Muscle of leg (tissue), 11 donors: Measurements from ENCODE around the gene PTPN2. TPM values are rescaled to one million over a fixed set of nuclear protein-coding genes. Genes with fewer than 3 reads are reported as not detected.

Experiments used
- DNase-seq: peaks from one replicate; pipeline ENCODE4 v3.0.0; 2013
- H3K27ac ChIP-seq: one replicate; pipeline ENCODE4 v1.5.1; 2013; ENCODE audit warnings: mild to moderate bottlenecking, low read length, control low read depth
- H3K27me3 ChIP-seq: one replicate; pipeline ENCODE4 v1.6.1; 2013; ENCODE audit warnings: low read length; ENCODE audit not compliant: control insufficient read depth, insufficient read depth
- H3K36me3 ChIP-seq: one replicate; pipeline ENCODE4 v1.6.1; 2013; ENCODE audit warnings: low read length; ENCODE audit not compliant: control insufficient read depth, insufficient read depth
- H3K4me1 ChIP-seq: one replicate; pipeline ENCODE4 v1.6.1; 2013; ENCODE audit warnings: low read length; ENCODE audit not compliant: control insufficient read depth, insufficient read depth
- H3K4me3 ChIP-seq: one replicate; pipeline ENCODE4 v1.5.1; 2013; ENCODE audit warnings: low read length, control low read depth
- H3K9me3 ChIP-seq: replicated peaks from 2 replicates; pipeline ENCODE4 v1.6.1; 2013; ENCODE audit warnings: low read depth, low read length; ENCODE audit not compliant: control insufficient read depth
- WGBS: methylation state at CpG from one replicate; pipeline ENCODE4 v1.1.5; 2013; ENCODE audit warnings: missing lambda C conversion rate; ENCODE audit not compliant: insufficient coverage; 5-methylcytosine and 5-hydroxymethylcytosine counted together
- polyA plus RNA-seq, 8 donors: library from polyadenylated mRNA; unstranded; fragments of 120-200 nt; gene quantifications; one replicate each; pipeline versions ENCODE4 v1.2.1 to v1.2.3, GENCODE V29; 2013; ENCODE audit warnings: inconsistent platforms in 1 of 8, low replicate concordance in 1 of 8; ENCODE audit not compliant: insufficient read length in 8 of 8, insufficient read depth in 1 of 8
- total RNA-seq: library from RNA; stranded (reverse); fragments of 120-200 nt; gene quantifications from one replicate; pipeline ENCODE4 v1.2.4, GENCODE V29; 2013

The PTPN2 gene
- total and polyA plus RNA-seq, 9 donors: 22.7 to 34.1 (median 27.7) TPM

- no peak for DNase-seq
- Histone ChIP-seq H3K4me3 (no peak overlapping the region), H3K27me3 (no peaks in the 10 kb centered on the region), H3K27ac (no peak overlapping the region), H3K9me3 (no peaks in the 10 kb centered on the region), H3K36me3 (peaks cover 10% of the 10 kb centered on the region), H3K4me1 (no peaks in the 10 kb centered on the region)
- no CpG with 5 or more reads among the region's 3 CpGs for WGBS
These were observed 64.7 kb downstream of the PTPN2 start for GRCh38 chr18:12819322-12819721.

GRCh38 chr18:12818243-12818642, 65.8 kb downstream of the PTPN2 start:
- no peak overlapping the region for H3K27ac ChIP-seq
- H3K27me3 ChIP-seq: no peaks in the 10 kb centered on the region
- WGBS: no CpG with 5 or more reads among the region's 3 CpGs
- peaks cover 10% of the 10 kb centered on the region for H3K36me3 ChIP-seq
- no peaks in the 10 kb centered on the region for H3K9me3 ChIP-seq
- H3K4me3 ChIP-seq: no peak overlapping the region
- DNase-seq: no peak
- no peaks in the 10 kb centered on the region for H3K4me1 ChIP-seq

GRCh38 chr18:12816451-12816850, 67.6 kb downstream of the PTPN2 start:
- no CpG with 5 or more reads among the region's 2 CpGs for WGBS
- Histone ChIP-seq H3K4me3 (no peak overlapping the region), H3K27ac (no peak overlapping the region), H3K9me3 (no peaks in the 10 kb centered on the region), H3K4me1 (no peaks in the 10 kb centered on the region), H3K36me3 (peaks cover 9% of the 10 kb centered on the region), H3K27me3 (no peaks in the 10 kb centered on the region)
- no peak for DNase-seq

GRCh38 chr18:12811191-12811950, 72.7 kb downstream of the PTPN2 start:
- Histone ChIP-seq H3K27ac (no peak overlapping the region), H3K4me1 (no peaks in the 10 kb centered on the region), H3K36me3 (peaks cover 12% of the 10 kb centered on the region), H3K4me3 (no peak overlapping the region), H3K9me3 (peaks cover 2% of the 10 kb centered on the region), H3K27me3 (no peaks in the 10 kb centered on the region)
- 88% methylated on average over 4 of the region's 6 CpGs for WGBS
- DNase-seq: no peak

GRCh38 chr18:12803069-12803936, 80.7 kb downstream of the PTPN2 start:
- Histone ChIP-seq H3K27ac (no peak overlapping the region), H3K4me1 (no peaks in the 10 kb centered on the region), H3K27me3 (no peaks in the 10 kb centered on the region), H3K36me3 (peaks cover 8% of the 10 kb centered on the region), H3K4me3 (no peak overlapping the region), H3K9me3 (peaks cover 4% of the 10 kb centered on the region)
- 100% methylated on average over 1 of the region's 1 CpG for WGBS
- DNase-seq: no peak

GRCh38 chr18:12802538-12802937, 81.5 kb downstream of the PTPN2 start:
- no peak overlapping the region for H3K27ac ChIP-seq
- H3K4me1 ChIP-seq: no peaks in the 10 kb centered on the region
- no peak for DNase-seq
- no CpG with 5 or more reads among the region's 1 CpG for whole genome bisulfite sequencing
- peaks cover 4% of the 10 kb centered on the region for H3K9me3 ChIP-seq
- H3K27me3 ChIP-seq: no peaks in the 10 kb centered on the region
- H3K36me3 ChIP-seq: peaks cover 13% of the 10 kb centered on the region
- H3K4me3 ChIP-seq: no peak overlapping the region

- Histone ChIP-seq H3K4me3 (no peak overlapping the region), H3K36me3 (peaks cover 16% of the 10 kb centered on the region), H3K27ac (no peak overlapping the region), H3K27me3 (no peaks in the 10 kb centered on the region), H3K4me1 (no peaks in the 10 kb centered on the region), H3K9me3 (no peaks in the 10 kb centered on the region)
- no peak for DNase-seq
- 56% methylated on average over 2 of the region's 3 CpGs for WGBS
These were observed 87.6 kb downstream of the PTPN2 start for GRCh38 chr18:12796448-12796847.

GRCh38 chr18:12791610-12792009, 92.4 kb downstream of the PTPN2 start:
- Histone ChIP-seq H3K27me3 (no peaks in the 10 kb centered on the region), H3K4me3 (no peak overlapping the region), H3K27ac (no peak overlapping the region), H3K9me3 (no peaks in the 10 kb centered on the region), H3K4me1 (no peaks in the 10 kb centered on the region), H3K36me3 (peaks cover 7% of the 10 kb centered on the region)
- WGBS: 91% methylated on average over 4 of the region's 5 CpGs
- no peak for DNase-seq

GRCh38 chr18:12786669-12787068, 97.4 kb downstream of the PTPN2 start:
- Histone ChIP-seq H3K36me3 (peaks cover 3% of the 10 kb centered on the region), H3K4me1 (no peaks in the 10 kb centered on the region), H3K4me3 (no peak overlapping the region), H3K9me3 (no peaks in the 10 kb centered on the region), H3K27ac (no peak overlapping the region), H3K27me3 (no peaks in the 10 kb centered on the region)
- no peak for DNase-seq
- no CpG with 5 or more reads among the region's 2 CpGs for WGBS

- Histone ChIP-seq H3K4me1 (no peaks in the 10 kb centered on the region), H3K9me3 (no peaks in the 10 kb centered on the region), H3K27ac (no peak overlapping the region), H3K27me3 (no peaks in the 10 kb centered on the region), H3K36me3 (no peaks in the 10 kb centered on the region), H3K4me3 (no peak overlapping the region)
- no peak for DNase-seq
- 80% methylated on average over 8 of the region's 8 CpGs for WGBS
These were observed 100.5 kb downstream of the PTPN2 start for GRCh38 chr18:12783524-12783923.
